K562 treated with DMSO at 1 percent for 4 hours (cell line): ENCODE data around the gene DNASE1. TPM values are rescaled to one million over a fixed set of nuclear protein-coding genes. Genes with fewer than 3 reads are reported as not detected.

Experiments
- total RNA-seq: library from RNA; unstranded; fragments of 300-600 nt; gene quantifications from 2 replicates; pipeline ENCODE4 v1.2.3, GENCODE V29; 2022; ENCODE audit not compliant: insufficient read depth

Gene DNASE1
- total RNA-seq = 21.6 and 35.9 TPM in 2 replicates

DNA sequence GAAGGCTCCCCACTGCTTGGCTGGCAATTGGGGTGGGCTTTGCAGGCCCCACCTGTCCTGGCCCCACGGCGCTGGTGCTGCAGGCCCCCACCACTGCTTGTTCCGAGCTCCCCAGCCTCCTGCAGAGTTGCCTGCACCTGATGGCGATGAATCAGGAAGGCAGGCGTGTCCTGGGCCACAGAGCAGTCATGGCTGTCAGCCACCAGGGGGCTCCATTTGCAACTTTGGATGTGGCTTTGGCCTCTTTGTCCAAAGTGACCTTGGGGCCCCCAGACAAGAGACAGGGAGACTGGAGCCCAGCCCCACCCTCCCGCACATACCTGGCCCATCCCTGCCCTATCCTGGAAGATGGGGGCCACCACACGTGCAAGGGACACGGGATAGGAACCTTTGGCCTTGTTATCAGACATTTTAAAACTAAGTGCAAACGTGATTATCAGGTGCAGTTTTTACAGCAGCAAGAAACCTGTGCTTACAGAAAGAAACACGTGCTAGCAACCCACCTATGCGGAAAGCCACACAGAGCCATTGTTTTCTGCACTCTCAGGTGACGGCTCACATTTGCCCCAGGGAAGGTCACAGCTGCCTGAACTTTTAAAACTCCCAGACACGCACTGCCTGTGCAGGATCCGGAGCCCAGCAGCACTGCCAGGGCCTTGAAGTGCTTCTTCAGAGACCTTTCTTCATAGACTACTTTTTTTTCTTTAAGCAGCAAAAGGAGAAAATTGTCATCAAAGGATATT is at the start of gene DNASE1:
Gene DNASE1 (plus strand): TSS at position 443 of the 743 bp plus-strand sequence. CDS start 683 bp downstream, outside the sequence.

DNA sequence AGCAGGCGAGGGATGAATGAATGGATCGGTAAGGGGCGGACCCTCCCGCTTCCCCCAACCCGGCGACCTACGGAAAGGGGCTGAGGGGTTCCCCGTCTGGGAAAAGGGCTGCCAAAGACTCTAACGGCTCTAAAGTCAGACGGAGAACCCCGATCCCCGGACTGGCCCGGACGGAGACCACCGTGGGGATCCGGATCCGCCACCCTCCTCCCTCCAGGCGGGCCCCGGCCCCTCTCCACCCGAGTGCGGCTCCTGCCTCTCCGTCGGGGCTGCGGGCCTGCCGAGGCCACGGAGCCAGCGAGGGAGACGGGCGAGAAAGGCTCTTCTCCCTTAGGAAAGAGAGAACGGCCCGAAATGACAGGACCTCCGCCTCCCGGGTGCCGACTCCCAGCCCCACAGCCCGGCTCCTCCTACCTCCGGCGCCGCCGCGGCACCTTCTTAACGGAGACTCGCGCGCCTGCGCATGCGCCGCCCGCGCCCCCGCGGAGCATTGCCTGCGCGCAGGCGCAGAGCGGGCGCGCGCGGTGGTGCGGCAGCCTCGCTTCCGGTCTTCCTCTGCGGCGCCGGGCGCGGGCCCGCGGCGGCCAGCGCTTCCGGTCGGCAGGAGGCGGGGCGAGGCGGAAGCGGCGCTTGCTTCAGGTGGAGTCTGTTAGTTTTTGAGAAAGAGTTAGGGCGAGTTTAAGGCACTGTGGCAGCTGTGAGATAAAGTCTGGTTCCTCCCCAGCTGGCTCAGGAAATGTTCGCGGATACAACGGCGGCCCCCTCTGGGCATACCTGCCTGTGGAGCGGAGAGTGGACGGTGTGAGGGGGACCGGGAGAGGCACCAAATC is 43.1 kb upstream of the DNASE1 start, which contains the start of gene SLX4:
Gene SLX4 (minus strand): TSS at position 461 of the 830 bp plus-strand sequence. CDS start 2,642 bp downstream, outside the sequence.

Other genes with a start within 250 kb of the DNASE1 start
- 0.34 and 0.56 TPM in 2 replicates for gene ZNF597, start 211.2 kb upstream of the DNASE1 start, total RNA-seq
- gene NAA60, start 211.0 kb upstream of the DNASE1 start, total RNA-seq = 37.2 and 45.1 TPM in 2 replicates
- gene C16orf90, start 159.2 kb upstream of the DNASE1 start, total RNA-seq = not detected in 2 replicates
- 1.1 and 3.4 TPM in 2 replicates for gene CLUAP1, start 153.7 kb upstream of the DNASE1 start, total RNA-seq
- gene NLRC3, start 77.3 kb upstream of the DNASE1 start, total RNA-seq = 0.13 TPM in 1 of 2 replicates, not detected in the other
- gene SLX4, start 43.1 kb upstream of the DNASE1 start, total RNA-seq = 3.3 and 4.5 TPM in 2 replicates
- 164 and 206 TPM in 2 replicates for gene TRAP1, start 62.8 kb downstream of the DNASE1 start, total RNA-seq
- gene CREBBP, start 226.0 kb downstream of the DNASE1 start, total RNA-seq = 10.9 and 14.2 TPM in 2 replicates